Ishikawa (cell line): ENCODE data around the gene NEUROG1.

ENCODE experiments used
- CREB1 ChIP-seq: IDR thresholded peaks from 2 replicates; pipeline ENCODE4 v1.6.1; 2012; ENCODE audit warnings: low read depth
- EP300 ChIP-seq: IDR thresholded peaks from 2 replicates; pipeline ENCODE4 v1.6.1; 2012; ENCODE audit warnings: borderline replicate concordance
- MAX ChIP-seq: IDR thresholded peaks from 2 replicates; pipeline ENCODE4 v1.6.1; 2012
- RAD21 ChIP-seq: IDR thresholded peaks from 2 replicates; pipeline ENCODE4 v1.6.1; 2012; ENCODE audit warnings: low read depth
- REST ChIP-seq: IDR thresholded peaks from 2 replicates; pipeline ENCODE4 v1.6.1; 2012; ENCODE audit warnings: low read depth, mild to moderate bottlenecking
- TAF1 ChIP-seq: IDR thresholded peaks from 2 replicates; pipeline ENCODE4 v1.6.1; 2012; ENCODE audit warnings: low read depth, mild to moderate bottlenecking
- TCF12 ChIP-seq: IDR thresholded peaks from 2 replicates; pipeline ENCODE4 v1.6.1; 2012; ENCODE audit warnings: low read depth
- TEAD4 ChIP-seq: IDR thresholded peaks from 2 replicates; pipeline ENCODE4 v1.6.1; 2012
- YY1 ChIP-seq: IDR thresholded peaks from 2 replicates; pipeline ENCODE4 v1.6.1; 2012; ENCODE audit warnings: low read depth
- ZBTB7A ChIP-seq: IDR thresholded peaks from 2 replicates; pipeline ENCODE4 v1.6.1; 2012; ENCODE audit warnings: low read depth
- TF ChIP-seq, protein P1 (sequence below): IDR thresholded peaks from 2 replicates; pipeline ENCODE4 v1.6.1; 2012

- TF ChIP-seq REST (no peak), EP300 (no peak), TCF12 (no peak), YY1 (no peak), MAX (no peak), TAF1 (no peak), RAD21 (no peak; the same call in 1 of the 2 replicates), CREB1 (no peak), ZBTB7A (no peak), TEAD4 (no peak)
- TF ChIP-seq, protein P1, sequence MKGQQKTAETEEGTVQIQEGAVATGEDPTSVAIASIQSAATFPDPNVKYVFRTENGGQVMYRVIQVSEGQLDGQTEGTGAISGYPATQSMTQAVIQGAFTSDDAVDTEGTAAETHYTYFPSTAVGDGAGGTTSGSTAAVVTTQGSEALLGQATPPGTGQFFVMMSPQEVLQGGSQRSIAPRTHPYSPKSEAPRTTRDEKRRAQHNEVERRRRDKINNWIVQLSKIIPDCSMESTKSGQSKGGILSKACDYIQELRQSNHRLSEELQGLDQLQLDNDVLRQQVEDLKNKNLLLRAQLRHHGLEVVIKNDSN: no peak
Observed at GRCh38 chr5:135569755-135570452, 34.1 kb upstream of the NEUROG1 start.
